ENCODE data around the gene PEAK1. TPM values are rescaled to one million over a fixed set of nuclear protein-coding genes. Genes with fewer than 3 reads are reported as not detected.
A peak's percentile ranks its signal among the peaks of the same experiment; 100 is the strongest.

Gene PEAK1
- total and polyA plus RNA-seq, 9 of the 15 experiments (the other 6 are each of a cell fraction or from before 2014, with no cell fraction given) = 0.99 to 22.4 (median 10.8) TPM

- TF ChIP-seq, protein P1, sequence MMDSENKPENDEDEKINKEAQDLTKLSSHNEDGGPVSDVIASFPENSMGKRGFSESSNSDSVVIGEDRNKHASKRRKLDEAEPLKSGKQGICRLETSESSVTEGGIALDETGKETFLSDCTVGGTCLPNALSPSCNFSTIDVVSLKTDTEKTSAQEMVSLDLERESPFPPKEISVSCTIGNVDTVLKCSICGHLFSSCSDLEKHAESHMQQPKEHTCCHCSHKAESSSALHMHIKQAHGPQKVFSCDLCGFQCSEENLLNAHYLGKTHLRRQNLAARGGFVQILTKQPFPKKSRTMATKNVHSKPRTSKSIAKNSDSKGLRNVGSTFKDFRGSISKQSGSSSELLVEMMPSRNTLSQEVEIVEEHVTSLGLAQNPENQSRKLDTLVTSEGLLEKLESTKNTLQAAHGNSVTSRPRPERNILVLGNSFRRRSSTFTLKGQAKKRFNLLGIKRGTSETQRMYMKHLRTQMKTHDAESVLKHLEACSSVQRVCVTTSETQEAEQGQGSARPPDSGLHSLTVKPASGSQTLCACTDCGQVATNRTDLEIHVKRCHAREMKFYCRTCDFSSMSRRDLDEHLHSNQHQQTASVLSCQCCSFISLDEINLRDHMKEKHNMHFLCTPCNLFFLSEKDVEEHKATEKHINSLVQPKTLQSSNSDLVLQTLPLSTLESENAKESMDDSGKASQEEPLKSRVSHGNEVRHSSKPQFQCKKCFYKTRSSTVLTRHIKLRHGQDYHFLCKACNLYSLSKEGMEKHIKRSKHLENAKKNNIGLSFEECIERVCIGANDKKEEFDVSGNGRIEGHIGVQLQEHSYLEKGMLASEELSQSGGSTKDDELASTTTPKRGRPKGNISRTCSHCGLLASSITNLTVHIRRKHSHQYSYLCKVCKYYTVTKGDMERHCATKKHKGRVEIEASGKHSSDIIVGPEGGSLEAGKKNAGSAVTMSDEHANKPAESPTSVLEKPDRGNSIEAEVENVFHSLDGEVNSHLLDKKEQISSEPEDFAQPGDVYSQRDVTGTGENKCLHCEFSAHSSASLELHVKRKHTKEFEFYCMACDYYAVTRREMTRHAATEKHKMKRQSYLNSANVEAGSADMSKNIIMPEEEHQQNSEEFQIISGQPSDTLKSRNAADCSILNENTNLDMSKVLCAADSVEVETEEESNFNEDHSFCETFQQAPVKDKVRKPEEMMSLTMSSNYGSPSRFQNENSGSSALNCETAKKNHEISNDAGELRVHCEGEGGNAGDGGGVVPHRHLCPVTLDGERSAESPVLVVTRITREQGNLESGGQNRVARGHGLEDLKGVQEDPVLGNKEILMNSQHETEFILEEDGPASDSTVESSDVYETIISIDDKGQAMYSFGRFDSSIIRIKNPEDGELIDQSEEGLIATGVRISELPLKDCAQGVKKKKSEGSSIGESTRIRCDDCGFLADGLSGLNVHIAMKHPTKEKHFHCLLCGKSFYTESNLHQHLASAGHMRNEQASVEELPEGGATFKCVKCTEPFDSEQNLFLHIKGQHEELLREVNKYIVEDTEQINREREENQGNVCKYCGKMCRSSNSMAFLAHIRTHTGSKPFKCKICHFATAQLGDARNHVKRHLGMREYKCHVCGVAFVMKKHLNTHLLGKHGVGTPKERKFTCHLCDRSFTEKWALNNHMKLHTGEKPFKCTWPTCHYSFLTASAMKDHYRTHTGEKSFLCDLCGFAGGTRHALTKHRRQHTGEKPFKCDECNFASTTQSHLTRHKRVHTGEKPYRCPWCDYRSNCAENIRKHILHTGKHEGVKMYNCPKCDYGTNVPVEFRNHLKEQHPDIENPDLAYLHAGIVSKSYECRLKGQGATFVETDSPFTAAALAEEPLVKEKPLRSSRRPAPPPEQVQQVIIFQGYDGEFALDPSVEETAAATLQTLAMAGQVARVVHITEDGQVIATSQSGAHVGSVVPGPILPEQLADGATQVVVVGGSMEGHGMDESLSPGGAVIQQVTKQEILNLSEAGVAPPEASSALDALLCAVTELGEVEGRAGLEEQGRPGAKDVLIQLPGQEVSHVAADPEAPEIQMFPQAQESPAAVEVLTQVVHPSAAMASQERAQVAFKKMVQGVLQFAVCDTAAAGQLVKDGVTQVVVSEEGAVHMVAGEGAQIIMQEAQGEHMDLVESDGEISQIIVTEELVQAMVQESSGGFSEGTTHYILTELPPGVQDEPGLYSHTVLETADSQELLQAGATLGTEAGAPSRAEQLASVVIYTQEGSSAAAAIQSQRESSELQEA (IDR thresholded peaks at IDR 0.05; ENCODE audit: low read depth) = no peak
- TF ChIP-seq ZNF707 (CRISPR knock-in tag; conservative IDR thresholded peaks at IDR 0.05) (no peak), ETV5 (CRISPR knock-in tag; IDR thresholded peaks at IDR 0.05; ENCODE audit: low read depth) (peak; percentile 62; the same call in 1 of the 2 replicates), SIN3B (IDR thresholded peaks at IDR 0.05; ENCODE audit: low read depth) (0 out of 2 replicates have a peak, but pooled peaks have one; percentile 38), TFAP4 (CRISPR knock-in tag; IDR thresholded peaks at IDR 0.05; ENCODE audit: borderline replicate concordance) (peak; percentile 64; the same call in 1 of the 2 replicates)
These were observed 349.2 kb downstream of the PEAK1 start, which contains the start of gene TSPAN3 (continued) for GRCh38 chr15:77070495-77071304.

All from K562 (cell line).